HUES48 (cell line): ENCODE measurements around the gene SYNGAP1.

Experiments used
- H3K27ac ChIP-seq: one replicate; pipeline ENCODE4 v1.7.0; 2013; ENCODE audit warnings: low read depth, low read length, inconsistent platforms
- H3K27me3 ChIP-seq: 2 replicates; pipeline ENCODE4 v1.6.1; 2013; ENCODE audit warnings: mild to moderate bottlenecking, low read length; ENCODE audit not compliant: control insufficient read depth, insufficient read depth
- H3K36me3 ChIP-seq: 2 replicates; pipeline ENCODE4 v1.6.1; 2013; ENCODE audit warnings: low read length; ENCODE audit not compliant: control insufficient read depth, insufficient read depth
- H3K4me1 ChIP-seq: 2 replicates; pipeline ENCODE4 v1.6.1; 2013; ENCODE audit warnings: mild to moderate bottlenecking, low read length; ENCODE audit not compliant: control insufficient read depth, insufficient read depth
- H3K4me3 ChIP-seq: 2 replicates; pipeline ENCODE4 v1.5.1; 2013; ENCODE audit warnings: mild to moderate bottlenecking, low read depth, low read length
- H3K9ac ChIP-seq: 2 replicates; pipeline ENCODE4 v1.6.1; 2013; ENCODE audit warnings: mild to moderate bottlenecking, low read depth, low read length, moderate library complexity
- H3K9me3 ChIP-seq: 2 replicates; pipeline ENCODE4 v1.6.1; 2013; ENCODE audit warnings: low read length; ENCODE audit not compliant: control insufficient read depth, insufficient read depth

The SYNGAP1 gene

DNA sequence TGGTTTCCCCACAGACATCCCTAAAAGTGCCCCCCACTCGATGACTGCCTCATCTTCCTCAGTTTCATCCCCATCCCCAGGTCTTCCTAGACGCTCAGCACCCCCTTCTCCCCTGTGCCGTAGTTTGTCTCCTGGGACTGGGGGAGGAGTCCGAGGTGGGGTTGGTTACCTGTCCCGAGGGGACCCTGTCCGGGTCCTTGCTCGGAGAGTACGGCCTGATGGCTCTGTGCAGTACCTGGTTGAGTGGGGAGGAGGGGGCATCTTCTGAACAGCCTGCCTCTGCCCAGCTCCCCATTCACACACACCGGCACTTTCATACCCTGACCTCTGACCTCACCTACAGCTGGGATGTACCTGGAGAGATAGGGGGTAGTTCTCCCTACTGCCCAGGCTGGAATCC is 4.0 kb upstream of the SYNGAP1 start:
- Histone ChIP-seq H3K36me3 (peaks cover 42% of the 10 kb centered on the region), H3K9me3 (no peaks in the 10 kb centered on the region), H3K27ac (no peak overlapping the region), H3K4me1 (peaks cover 21% of the 10 kb centered on the region), H3K9ac (no peak overlapping the region), H3K4me3 (no peak overlapping the region), H3K27me3 (no peaks in the 10 kb centered on the region)

DNA sequence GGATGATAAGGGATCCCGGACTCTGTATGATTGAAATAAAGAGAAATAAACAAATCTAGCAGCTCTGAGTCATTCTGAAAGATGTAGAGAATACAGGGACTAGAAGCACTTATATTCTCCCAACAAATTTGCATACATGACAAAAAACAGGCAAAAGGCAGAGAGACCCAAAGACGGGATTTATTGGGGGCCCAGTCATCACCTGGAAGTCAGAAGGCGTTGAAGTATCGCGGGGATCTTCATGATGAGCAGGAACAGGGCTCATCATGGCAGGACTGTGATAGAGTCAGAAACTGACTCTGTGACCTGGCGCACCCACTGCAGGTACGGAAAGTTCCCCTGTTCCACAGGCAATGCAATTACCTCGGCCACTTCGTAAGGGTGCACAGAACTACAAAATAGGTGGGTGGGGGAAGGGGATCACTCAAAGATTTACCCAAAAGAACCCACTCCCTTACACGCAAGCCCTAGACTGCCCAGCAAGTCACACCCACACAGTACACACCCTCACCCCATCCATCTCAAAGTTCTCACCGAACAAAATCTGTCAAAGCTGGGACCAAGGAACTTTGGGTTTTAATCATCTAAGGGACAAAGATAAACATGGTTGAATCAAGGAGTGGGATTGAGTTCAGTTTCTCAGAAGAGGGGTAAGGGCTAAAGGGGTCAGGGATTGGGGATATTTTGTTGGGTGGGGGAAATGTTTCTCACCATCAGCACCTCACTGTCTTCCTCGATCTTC is 3.3 kb upstream of the SYNGAP1 start:
- Histone ChIP-seq H3K36me3 (peaks cover 42% of the 10 kb centered on the region), H3K9ac (peak overlapping the region; percentile 81), H3K4me1 (peaks cover 25% of the 10 kb centered on the region), H3K27ac (no peak overlapping the region), H3K9me3 (no peaks in the 10 kb centered on the region), H3K27me3 (no peaks in the 10 kb centered on the region), H3K4me3 (peak overlapping the region; percentile 84)

DNA sequence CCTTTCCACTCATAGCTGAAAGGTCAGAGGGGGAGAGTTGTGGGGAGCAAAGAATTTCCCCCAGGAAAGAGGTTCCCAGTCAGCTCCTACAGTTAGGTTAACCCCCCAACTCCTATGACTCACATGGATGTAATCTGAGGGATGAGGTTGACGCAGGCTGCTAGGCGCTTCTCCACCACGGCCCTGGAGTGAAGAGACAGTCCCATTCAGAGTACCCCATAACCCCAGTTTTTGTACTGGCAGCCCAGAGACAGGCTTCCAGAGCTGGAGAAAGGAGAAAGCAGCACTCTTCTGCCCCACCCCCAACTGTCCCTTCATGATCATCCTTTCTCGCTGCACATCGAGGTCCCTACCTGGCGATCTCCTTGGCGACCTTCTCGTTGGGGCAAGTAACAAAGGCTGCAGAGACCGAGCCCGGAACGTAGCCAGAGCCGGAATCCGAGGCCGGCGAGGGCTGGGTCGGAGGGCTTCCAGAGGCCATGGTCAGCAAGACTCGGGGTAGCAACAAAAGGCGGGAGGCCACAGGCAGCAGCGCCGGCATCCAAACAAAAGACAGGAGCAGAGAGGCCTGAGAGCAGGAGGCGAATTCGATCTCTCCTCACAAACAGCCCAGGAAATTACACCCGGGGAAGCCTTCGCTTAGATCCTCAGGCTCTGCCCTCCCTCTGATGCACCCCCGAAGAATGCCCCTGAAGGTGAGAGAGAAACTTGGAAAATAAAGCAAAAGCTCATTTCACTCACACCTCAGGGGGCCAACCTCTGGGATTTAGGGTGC is 2.5 kb upstream of the SYNGAP1 start:
- Histone ChIP-seq H3K27me3 (no peaks in the 10 kb centered on the region), H3K4me3 (peak overlapping the region; percentile 84), H3K9ac (peak overlapping the region; percentile 81), H3K9me3 (no peaks in the 10 kb centered on the region), H3K4me1 (peaks cover 25% of the 10 kb centered on the region), H3K27ac (peak overlapping the region; percentile 98), H3K36me3 (peaks cover 40% of the 10 kb centered on the region)

DNA sequence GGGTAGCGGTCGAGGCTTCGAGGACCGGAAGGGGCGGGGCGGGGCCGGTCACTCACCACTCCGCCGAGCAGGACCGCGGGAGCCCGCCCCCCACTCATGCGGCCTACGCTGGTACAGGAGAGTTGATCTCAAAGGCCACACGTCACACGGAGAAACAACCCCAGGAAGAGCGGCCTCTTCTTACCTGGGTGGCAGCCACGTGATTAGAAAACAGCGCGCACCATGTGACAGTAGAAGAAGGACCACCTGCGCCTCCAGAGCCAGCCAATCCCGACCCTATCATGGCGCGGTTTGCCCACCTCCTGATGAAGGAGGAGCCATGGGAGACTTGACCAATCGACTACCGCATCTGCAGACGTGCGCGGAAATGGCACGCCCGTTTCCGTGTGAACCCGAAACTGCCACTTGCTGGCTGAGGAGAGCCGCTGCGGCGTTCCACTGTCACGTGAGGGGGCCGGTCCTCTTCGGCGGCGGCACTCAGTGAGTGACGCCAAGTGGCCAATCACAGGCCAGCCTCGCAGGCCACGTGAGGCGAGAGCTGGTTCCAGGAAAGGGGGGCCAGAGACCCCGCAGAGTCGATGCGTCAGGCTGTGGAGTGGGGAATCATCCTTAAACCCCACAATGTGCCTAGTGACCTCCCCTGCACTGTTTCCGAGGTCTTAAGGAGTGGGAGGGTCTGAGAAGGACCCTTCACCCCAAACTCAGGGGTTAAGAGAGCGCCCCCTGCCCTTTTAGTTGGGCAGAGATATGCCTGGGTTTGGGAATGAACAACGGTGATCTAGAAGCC is 1.8 kb upstream of the SYNGAP1 start, which contains the start of gene CUTA:
Gene CUTA, minus strand, starts transcription at position 205 of the 787 bp plus-strand sequence. Its CDS starts 107 bp downstream, at position 98.
- Histone ChIP-seq H3K4me3 (peak within 1 kb of the TSS; percentile 84), H3K9me3 (no peaks in the 10 kb centered on the region), H3K27me3 (no peaks in the 10 kb centered on the region), H3K4me1 (peaks cover 25% of the 10 kb centered on the region), H3K9ac (peak within 1 kb of the TSS; percentile 81), H3K36me3 (peaks cover 36% of the 10 kb centered on the region), H3K27ac (peak within 1 kb of the TSS; percentile 98)

DNA sequence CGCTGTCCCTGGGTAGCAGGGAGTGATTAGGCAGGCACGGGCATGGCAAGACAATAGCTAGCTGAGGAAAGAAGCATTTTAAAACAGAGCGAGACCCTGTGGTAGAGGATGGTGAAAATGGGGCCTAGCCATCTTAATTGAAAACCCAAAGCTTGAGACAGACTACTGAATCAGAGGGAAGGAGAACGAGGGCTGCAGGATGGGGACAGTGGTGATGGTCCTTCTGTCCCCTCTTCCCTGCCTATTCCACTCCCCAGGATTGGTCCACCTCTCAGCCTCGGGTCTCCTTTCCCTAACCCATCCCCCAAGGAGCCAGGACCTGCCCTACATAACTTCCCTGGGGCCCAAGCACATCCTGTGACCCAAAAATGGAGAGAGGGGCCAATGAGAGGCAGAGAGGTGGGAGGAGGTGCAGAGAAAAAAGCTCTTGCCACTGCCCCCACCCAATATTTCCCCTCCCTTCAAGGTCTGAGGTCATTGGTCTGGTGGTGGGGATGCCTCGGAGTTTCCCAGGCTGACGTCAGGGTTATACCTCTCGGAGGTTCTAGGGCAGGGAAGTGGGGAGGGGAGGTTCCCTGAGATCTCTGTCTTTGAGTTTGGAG is 1.1 kb upstream of the SYNGAP1 start:
- no peaks in the 10 kb centered on the region for H3K9me3 ChIP-seq
- H3K4me1 ChIP-seq: peaks cover 25% of the 10 kb centered on the region

DNA sequence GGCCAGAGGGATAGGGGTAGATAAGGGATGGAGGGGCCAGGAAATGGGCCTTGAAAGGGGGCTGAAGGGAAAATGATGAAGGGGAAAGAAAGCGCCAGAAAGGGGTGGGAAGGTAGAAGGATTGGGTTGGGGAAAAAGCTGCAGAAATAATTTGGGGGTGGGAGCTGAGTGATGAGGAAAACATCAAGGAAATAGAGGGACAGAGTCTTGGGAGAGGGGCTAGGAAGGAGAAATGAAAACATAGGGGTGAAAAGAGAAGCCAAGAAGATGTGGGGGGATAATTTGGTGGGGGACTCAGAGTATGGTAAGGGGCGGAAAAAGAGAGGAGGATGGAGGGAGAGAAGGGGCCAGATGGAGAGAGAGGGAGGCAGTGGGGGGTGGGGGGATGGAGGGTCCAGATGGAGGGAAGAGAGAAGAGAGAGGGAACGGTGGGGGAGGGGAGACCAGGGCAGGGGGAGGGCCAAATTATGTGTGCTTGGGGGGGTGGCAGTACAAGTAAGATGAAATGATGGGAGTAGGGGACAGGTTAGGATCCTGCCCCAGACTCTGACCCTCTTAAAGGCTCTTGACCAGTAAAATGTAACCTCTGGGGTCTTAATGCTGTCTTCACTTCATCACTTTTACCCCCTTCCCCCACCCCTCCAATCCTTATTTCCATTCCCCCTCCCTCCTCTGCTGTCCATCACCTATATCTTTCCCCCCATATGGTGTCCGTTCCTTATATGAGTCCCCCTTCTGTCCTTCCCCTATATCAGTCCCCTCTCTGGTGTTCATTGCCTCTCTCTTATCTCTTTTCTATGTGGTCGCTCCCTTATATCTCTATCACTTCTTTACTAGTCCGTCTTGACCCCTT is 852 bp downstream of the SYNGAP1 start:
- peak overlapping the region; percentile 84 for H3K4me3 ChIP-seq
- peak overlapping the region; percentile 33 for H3K27ac ChIP-seq
- H3K9me3 ChIP-seq: no peaks in the 10 kb centered on the region
- no peak overlapping the region for H3K9ac ChIP-seq
- no peaks in the 10 kb centered on the region for H3K27me3 ChIP-seq
- peaks cover 32% of the 10 kb centered on the region for H3K4me1 ChIP-seq
- H3K36me3 ChIP-seq: peaks cover 28% of the 10 kb centered on the region

More for the DNA sequence above, 1.1 kb upstream of the SYNGAP1 start:
- peaks cover 36% of the 10 kb centered on the region for H3K36me3 ChIP-seq
- H3K9ac ChIP-seq: peak overlapping the region; percentile 75
- H3K27me3 ChIP-seq: no peaks in the 10 kb centered on the region
- peak overlapping the region; percentile 98 for H3K27ac ChIP-seq
- H3K4me3 ChIP-seq: peak overlapping the region; percentile 84

DNA sequence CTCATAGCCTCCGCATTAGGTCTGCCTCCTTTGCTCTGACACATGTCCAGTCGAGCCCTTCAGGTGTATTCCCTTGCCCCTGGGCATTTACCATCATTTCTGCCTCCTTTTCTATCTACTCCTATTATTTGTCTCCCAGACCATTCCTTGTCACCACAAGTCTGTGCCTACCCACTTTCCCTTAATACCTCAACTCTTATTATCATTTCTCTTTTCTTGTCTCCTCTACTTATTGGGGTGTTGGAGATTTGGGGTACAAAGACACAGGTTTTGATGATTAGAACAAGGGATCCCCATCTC is 1.4 kb downstream of the SYNGAP1 start:
- Histone ChIP-seq H3K9me3 (no peaks in the 10 kb centered on the region), H3K27me3 (no peaks in the 10 kb centered on the region), H3K9ac (no peak overlapping the region), H3K4me3 (peak overlapping the region; percentile 28; the same call in 1 of the 2 replicates), H3K27ac (no peak overlapping the region), H3K36me3 (peaks cover 22% of the 10 kb centered on the region), H3K4me1 (peaks cover 31% of the 10 kb centered on the region)

DNA sequence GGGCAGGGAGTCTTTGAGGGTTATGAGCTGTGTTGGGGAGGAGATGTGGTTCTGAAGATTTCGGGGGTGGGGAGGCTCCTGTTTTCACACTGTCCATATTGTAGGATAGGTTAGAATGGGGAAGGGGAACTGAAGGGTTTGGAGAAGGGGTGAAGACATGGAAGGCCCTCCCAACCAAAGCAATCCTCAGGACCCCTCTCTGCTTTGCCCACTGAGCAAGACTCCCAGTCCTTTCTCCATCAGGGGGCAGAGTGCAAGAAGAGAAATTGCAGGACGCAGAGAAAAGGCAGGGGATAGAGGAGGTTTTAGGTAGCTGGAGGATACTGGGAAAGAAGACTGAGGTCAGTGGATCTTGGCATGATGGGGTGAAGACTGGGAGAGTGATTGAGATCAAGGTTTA is 3.9 kb downstream of the SYNGAP1 start:
- H3K36me3 ChIP-seq: peaks cover 19% of the 10 kb centered on the region
- H3K27ac ChIP-seq: no peak overlapping the region
- H3K9me3 ChIP-seq: no peaks in the 10 kb centered on the region
- H3K9ac ChIP-seq: no peak overlapping the region
- H3K4me3 ChIP-seq: no peak overlapping the region
- no peaks in the 10 kb centered on the region for H3K27me3 ChIP-seq
- peaks cover 33% of the 10 kb centered on the region for H3K4me1 ChIP-seq

DNA sequence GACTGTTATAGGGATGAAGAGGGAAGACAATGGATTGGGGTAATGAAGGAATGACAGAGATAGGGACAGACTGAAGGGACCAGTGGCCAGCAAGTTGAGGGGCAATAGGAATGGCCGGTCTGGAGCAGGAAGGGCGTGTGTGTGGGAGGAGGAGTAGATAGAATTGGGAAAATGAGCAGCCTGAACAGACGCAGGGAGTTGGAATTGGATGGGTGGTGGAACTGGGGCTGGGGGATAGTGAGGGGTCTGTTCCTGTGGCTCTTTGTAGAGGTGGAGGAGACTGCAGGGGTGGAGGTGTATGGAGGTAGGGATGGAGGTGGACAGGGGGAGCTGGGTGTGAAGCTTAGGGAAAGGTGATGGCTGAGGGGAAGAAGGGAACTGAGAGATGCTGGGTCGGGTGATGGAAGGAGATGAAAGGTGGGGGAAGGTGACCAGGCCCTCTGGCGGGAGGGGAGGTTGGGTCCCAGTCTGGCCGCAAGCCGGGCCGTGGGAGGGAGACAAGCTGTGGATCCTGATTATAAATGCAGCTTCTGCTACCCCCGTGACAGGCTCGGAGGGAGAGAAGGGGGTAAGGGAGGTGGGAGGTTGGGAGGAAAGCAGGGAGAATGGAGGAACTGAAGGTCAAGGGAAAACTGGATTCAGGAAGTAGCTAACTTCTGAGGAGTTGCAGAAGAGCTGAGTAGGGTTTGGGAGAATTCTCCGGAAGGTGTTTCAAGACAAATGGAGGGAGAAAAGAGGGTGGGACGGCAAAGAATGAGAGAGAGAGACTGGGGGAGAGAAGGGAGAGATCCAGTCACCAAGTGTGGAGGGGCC is 5.2 kb downstream of the SYNGAP1 start:
- Histone ChIP-seq H3K36me3 (peaks cover 19% of the 10 kb centered on the region), H3K27me3 (no peaks in the 10 kb centered on the region), H3K27ac (peak overlapping the region; percentile 92), H3K4me3 (peak overlapping the region; percentile 69), H3K4me1 (peaks cover 35% of the 10 kb centered on the region), H3K9me3 (no peaks in the 10 kb centered on the region), H3K9ac (peak overlapping the region; percentile 46; the same call in 1 of the 2 replicates)
